ENCODE data around the gene NUDT1. TPM values are rescaled to one million over a fixed set of nuclear protein-coding genes. Genes with fewer than 3 reads are reported as not detected.

NUDT1 gene
- 4.4 and 7.9 TPM in 2 replicates for total RNA-seq

DNA sequence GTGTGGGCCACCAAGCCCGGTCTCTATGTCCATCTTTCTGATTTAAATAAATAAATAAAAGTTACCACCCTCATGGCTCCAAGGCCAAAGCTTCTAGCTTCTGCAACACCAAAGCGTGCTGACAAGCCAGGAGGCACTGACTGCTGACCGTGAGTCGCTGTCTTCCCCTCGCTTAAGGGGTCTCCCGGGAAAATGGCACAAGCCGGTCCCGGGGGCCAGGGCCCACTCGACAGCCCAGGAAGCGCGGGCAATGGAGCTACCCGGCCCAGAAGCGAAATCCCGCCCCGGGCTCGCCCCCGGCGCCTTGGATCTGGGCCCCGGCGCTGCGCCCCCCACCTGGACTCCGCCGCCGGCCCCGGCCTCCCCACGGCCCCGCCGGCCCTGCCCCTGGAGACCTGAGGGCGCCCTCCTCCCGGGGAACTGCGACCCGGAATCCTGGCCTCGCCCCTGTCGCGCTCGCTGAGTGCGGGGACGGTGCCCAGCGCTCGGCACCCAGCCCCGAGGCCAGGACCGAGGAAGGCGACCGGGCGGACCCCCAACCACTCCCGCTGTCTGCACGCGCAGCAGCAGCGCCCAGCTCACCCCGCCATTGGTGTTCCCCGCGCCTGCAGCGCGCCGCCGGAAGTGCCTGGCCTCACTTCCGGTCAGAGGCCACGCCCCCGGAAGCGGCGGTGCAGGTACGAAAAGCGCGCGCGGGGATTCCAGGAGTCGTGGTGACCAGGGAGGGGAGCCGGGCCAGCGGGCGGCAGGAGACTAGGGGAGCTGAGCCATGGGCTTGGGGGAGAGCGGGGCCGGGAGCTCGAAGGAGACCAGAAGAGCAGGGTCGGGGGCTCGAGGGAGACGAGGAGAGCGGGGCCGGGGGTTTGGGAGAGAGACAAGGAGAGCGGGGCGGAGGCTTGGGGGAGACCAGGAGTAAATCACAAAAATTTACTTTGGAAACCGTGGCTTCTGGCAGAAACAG, at the start of gene NUDT1, which contains the start of gene MRM2:
NUDT1 (plus strand) TSS at position 647 of the 961 bp plus-strand sequence. CDS start 2,349 bp downstream, outside the sequence.
MRM2 (minus strand) TSS at position 626 of the 961 bp plus-strand sequence; CDS start at position 590, 36 bp downstream.

DNA sequence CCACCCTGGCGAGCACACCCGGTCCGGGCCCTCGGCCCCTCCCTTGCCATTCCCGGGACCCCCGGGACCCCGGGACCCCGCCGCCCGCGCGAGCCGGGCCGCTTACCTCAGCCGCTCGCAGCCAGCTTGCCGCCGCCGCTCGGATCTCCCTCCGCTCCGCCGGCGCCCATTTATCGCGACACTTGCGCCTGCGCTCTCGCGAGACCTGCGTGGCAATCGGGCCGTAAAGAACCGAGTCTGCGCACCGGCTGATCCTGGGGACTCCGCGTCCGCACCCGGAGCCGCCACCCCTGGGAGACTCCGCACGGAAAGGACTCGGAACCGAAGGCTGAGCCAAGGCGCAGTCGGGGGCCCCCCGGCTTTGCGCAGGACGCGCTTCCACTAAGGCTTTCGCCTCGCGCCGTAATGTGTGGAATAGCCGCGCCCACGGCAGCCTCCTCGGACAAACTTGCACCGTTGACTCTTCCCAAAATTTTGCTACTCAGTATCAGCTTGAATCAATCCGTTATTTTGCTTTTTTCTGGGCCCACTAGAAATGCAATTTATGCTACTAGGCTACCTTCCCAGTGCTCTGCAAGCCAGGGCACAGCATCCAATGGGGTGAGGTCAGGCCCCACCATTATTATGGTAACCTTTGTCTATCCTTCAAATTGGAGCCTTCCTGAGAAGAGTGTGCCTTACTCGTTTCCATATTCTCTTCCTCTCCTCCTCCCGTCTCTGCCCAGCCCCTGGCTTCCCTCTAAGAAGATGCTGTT, 9.1 kb upstream of the NUDT1 start, which contains the start of gene MAD1L1:
MAD1L1 (minus strand) TSS at position 180 of the 755 bp plus-strand sequence. CDS start 2,812 bp downstream, outside the sequence.

Other genes starting within 250 kb of the NUDT1 start
- gene MAD1L1, start 9.3 kb upstream of the NUDT1 start, total RNA-seq = 48.4 and 49.6 TPM in 2 replicates
- gene MRM2, start within 50 bp of the NUDT1 start, total RNA-seq = 26.3 and 28.9 TPM in 2 replicates
- 10.6 and 15.2 TPM in 2 replicates for gene SNX8, start 72.2 kb downstream of the NUDT1 start, total RNA-seq
- 182 and 242 TPM in 2 replicates for gene EIF3B, start 112.6 kb downstream of the NUDT1 start, total RNA-seq
- 0.34 and 6.1 TPM in 2 replicates for gene CHST12, start 161.4 kb downstream of the NUDT1 start, total RNA-seq
- not detected in 2 replicates for gene GRIFIN, start 234.2 kb downstream of the NUDT1 start, total RNA-seq

All from nasal cavity respiratory epithelium epithelial cell of viscerocranial mucosa (primary cell).